HG03139 (cell line): ENCODE measurements around the gene CANT1.
"Not testable (repeated sequence)": the region's sequence is repeated elsewhere in the genome, so short reads cannot be mapped to it uniquely, and the experiment has no call there.

Source experiments
- ATAC-seq: cut with Tn5 transposase; IDR thresholded peaks from one replicate; pipeline ENCODE4 v1.9.1; 2021; ENCODE audit not compliant: unreplicated experiment

Gene CANT1

DNA sequence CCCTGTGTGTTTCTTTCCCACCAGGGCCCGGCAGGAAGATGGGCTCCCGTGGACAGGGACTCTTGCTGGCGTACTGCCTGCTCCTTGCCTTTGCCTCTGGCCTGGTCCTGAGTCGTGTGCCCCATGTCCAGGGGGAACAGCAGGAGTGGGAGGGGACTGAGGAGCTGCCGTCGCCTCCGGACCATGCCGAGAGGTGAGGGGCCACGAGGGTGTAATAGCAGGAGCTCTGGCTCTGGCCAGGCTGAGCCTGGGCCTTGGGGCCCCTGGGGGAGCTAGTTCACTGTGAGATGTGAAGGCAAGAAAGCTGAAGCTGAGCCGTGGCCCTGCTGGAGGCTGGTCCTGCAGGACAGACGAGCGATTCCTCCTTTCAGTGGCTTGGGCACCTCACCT, 34.4 kb upstream of the CANT1 start:
- no peak for ATAC-seq

GRCh38 chr17:79043191-79043930, 33.8 kb upstream of the CANT1 start:
- no peak for ATAC-seq

DNA sequence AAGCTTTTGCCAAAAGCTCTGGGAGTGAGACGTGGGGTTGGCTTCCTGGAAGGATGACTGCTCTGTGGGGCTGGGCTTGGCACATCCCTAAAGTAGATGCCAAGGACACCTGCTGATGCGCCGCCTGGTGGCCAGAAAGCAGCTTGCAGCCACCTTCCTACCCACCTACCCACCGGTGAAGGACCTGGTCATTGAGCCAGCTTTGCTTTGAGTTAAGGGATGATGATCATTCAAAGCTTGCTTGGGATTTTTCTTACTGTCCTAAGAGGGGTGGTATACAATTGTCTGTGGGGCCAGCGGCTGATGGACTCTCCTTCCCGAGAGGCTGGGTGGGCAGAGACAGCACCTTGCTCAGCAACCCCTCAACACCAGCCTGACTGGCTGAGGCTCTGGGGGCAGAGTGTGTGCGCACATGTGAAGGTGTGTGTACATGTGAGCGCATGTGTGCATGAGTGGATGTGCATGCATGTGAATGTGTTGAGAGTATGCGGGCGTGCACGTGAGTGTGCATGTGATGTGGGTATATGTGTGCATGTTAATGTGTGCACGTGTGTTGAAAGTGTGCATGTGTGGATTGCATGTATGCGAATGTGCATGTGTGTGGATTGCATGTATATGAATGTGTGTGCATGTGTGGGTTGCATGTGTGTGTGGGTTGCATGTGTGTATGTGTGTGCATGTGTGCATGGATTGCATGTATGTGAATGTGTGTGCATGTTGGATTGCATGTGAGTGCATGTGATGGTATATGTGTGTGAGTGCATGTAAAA, 33.0 kb upstream of the CANT1 start:
- ATAC-seq, result no peak

DNA sequence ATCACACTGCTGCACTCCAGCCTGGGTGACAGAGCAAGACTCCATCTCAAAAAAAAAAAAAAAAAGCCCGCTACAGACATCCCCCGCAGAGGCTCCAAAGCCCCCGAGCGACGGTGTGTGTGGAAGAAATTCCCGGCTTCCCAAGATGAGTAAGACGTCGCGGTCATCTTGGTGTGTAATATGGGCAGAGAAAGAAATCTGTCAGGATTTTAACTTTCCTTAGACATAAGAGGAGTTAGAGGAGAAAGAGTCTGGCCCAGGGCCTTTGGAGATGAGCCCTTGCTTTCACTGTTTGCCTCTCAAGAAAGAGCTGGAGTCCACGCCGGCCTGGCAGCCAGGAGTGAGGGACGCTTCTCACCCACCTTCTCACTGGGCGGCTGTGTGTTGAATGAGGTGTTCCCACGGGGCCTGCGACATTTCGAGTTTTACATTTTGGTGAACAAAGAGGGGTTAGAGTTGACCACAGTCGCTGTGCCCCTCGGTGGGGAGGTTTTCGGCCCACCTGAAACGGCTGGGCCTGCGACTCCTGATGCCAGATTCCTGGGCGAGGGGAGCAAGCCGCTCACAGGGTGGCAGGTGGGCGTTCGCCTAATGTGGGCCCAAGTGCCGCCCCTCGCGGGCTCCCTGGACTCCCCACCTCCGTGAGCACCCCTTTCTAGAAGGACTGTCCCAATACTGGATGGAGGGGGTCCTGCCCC, 32.3 kb upstream of the CANT1 start:
- ATAC-seq, result no peak

- ATAC-seq, result no peak
Measured at GRCh38 chr17:79041041-79041570, 31.5 kb upstream of the CANT1 start.

DNA sequence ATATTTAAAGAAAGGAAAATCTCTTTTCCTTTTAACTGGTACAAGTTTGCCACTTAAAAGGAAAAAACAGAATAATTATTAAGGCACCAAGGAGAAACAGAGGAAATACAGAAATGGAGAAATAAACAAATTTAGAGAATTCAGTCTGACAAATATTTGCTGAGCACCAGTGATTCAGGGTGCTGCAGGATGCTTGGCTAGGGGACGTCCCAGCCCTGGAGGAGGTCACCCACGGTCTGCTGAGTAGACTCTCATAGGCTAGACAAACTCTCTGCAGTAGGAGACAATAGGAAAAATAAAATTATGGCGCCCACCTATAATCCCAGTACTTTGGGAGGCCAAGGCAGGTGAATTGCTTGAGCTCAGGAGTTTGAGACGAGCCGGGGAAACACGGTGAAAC, 30.3 kb upstream of the CANT1 start:
- ATAC-seq, result no peak

- no peak for ATAC-seq
Measured at GRCh38 chr17:79039171-79039570, 29.6 kb upstream of the CANT1 start.

DNA sequence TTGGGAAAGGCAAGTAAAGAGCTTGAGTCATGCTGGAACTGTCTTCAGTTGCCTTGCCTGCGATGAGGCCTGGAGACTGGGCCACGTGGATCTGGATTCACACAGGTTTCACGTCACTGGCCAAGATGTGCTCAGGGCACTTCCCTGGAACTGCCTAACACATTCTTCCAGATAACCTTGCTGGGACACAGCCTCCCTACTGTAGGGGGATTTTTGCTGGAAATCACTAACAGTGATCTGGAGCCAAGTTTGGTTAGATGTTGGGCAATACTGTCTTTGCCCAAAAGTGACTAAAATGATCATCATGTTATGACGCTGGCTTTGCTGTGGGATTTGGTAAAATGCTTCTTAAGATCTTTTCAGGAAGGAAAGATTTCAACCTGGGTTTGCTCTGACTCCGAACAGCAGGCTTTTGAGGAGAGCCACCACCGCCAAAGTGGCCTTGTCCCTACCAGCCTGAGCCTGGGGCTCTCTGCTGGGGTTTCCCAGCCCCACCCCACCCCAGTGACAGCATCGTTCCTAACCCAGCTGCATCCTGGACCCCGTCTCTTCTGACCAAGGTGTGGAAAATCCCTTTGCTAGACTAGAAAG, 29.1 kb upstream of the CANT1 start:
- ATAC-seq, result no peak

- ATAC-seq, result no peak
Measured at GRCh38 chr17:79036596-79036995, 27.0 kb upstream of the CANT1 start.

DNA sequence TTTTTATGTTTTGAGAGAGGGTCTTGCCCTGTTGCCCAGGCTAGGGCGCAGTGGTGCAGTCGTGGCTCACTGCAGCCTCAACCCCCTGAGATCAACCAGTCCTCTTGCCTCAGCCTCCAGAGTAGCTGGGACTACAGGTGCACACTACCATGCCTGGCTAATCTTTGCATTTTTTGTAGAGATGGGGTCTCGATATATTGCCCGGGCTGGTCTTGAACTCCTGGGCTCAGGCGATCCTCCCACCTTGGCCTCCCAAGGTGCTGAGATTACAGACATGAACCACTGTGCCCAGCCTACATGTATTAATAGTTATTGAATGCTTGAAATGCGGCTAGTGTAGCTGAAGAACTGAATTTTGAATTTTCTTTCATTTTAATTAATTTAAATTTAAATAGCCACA, 26.6 kb upstream of the CANT1 start:
- no peak for ATAC-seq

- ATAC-seq, result no peak
Measured at GRCh38 chr17:79035686-79036085, 26.1 kb upstream of the CANT1 start.

GRCh38 chr17:79034931-79035485, 25.4 kb upstream of the CANT1 start:
- no peak for ATAC-seq

DNA sequence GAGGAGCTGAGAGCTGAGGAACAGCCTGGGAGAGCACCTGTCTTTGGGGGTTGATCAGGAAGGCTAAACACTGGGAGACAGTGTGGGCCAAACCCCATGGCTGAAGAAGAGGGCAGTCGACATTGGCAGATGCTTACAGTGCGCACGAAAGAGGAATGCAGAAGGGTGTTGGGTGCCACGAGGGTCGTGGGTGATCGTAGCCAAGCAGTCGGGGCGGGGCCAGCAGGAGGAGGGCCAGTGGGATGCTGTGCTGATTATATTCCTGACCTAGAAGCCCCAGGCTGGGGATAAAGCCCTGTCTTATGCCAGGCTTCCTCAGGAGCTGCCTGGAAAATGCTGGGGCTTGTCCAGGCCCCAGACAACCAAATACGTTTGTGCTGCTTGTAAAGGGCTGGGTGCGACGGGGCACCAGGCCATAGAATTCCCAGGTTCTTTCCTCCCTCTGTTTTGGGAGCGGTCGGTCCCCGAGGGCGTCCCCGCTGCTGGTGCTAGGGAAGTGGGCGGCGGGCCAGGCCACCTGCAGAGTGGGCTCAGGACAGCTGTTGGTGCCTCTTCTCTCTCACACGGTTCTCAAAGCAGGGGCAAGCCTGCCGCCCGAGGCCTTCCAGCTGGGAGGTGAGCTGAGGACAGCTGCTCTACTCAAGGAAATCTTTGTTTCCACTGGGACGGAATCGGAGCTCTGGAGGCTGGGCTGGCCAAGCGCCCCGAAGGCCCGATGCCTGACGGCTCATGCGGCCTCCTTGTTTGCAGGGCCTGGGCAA, 24.4 kb upstream of the CANT1 start:
- ATAC-seq, result no peak

DNA sequence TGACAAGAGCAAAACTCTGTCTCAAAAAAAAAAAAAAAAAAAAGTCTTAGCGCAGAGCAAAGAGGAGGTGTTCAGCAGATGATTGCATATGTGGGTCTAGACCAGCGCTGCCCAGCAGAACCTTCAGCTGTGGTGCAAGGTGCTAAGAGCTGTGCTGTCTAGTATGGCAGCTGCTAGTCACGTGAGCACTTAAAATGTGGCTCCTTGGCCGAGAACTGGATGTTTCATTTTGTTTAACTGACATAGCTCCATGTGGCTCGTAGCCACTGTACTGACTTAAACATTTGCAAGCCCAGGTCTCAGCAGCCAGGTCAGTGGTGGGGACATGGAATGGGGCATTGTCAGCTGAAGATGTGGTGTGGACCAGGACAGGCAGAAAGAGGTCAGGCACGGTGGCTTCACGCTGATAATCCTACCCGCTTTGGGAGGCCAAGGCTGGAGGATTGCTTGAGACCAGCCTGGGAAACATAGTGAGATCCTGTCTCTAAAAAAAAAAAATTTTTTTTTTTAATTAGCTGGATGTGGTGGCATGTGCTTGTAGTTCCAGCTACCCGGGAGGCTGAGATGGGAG, 23.6 kb upstream of the CANT1 start:
- ATAC-seq, result no peak

DNA sequence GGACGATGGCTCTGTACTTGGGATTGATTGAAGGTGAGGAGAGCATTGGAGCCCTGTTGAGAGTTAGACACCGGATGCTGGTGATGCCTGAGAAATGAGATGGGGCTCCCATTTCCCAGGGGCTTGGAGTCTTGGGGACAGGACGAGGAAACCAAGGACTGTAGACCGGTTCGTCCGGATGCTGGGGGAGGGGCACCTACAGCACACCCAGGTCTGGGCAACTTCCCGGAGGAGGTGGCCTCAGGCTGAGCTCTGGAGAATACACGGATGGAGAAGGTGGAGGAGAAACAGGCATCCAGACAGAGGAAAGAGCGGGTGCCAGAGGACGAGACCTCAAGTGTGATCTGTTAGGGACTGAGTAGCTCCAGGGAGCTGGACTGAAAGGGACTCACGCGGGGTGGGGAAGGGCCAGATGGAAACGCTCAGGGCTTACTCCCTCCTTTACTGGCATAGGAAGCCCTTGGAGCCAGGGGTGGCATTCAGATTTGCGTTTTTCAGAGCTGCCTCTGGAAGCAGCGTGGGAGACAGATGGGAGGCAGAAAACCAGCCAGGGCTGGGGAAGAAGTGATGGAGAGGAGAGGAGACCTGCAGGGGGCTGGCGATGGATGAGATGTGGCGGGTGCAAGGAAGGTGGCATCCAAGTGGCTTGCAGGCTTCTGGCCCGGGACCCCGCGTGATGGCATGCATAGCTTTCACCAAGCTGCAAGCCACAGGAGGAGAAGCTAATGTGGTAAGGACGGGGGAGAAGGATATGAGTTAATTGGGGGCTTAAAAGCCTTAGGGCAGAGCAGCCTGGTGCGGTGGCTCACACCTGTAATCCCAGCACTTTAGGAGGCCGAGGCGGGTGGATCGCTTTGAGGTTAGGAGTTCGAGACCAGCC, 22.7 kb upstream of the CANT1 start:
- no peak for ATAC-seq

DNA sequence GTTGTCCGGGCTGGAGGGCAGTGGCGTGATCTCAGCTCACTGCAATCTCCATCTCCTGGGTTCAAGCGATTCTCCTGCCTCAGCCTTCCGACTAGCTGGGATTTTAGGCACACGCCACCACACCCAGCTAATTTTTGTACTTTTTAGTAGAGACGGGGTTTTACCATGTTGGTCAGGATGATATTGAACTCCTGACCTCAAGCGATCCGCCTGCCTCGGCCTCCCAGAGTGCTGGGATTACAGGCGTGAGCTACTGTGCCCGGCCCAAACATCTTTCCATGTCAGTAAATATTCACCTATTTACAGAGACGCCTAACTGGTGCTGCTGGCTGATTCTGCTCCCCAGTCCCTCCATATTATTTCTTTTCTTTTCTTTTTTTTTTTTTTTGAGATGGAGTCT, 21.1 kb upstream of the CANT1 start:
- ATAC-seq, result not testable (repeated sequence)

DNA sequence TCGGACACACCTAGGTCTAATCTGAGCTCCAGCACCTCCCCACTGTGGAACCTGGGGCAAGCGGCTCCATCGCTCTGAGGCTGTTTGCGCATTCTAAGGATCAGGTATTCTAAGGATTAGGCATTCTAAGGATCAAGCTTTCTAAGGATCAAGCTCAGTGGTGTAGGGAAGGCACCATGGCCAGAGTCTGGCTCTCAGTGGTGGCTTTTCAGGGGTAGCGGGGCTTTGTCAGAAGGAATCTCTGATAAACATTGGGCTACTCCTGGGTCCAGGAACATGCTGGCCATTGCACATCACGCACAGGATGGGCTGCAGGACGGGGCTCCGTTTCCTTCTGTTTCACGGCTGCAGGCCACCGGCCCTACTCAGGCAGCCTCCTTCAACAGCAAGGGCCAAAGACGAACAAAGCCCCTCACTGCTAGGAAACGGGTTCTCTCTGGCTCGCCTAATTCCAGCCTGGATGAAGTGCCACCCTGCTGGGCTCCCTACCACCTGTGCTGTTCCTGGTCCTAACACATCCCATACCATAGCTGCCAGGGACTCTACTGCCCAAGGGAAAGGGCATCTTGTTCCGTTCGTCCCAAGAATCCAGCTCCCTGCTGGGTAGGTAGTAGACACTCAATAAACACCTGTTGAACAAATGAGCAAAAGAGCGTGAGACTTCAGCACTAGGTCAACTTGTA, 19.9 kb upstream of the CANT1 start:
- ATAC-seq, result no peak
